ENCODE data around the gene SORCS1. TPM values are rescaled to one million over a fixed set of nuclear protein-coding genes. Genes with fewer than 3 reads are reported as not detected.

Gene SORCS1
- total RNA-seq, 1 donor from 2014 or later = 0.23 TPM

- H3K36me3 ChIP-seq = no peaks in the 10 kb centered on the region
- ATAC-seq (no peak), DNase-seq (no peak)
- H3K27me3 ChIP-seq = no peaks in the 10 kb centered on the region
- no peaks in the 10 kb centered on the region for H3K4me1 ChIP-seq
- H3K27ac ChIP-seq = no peak overlapping the region
- intact Hi-C loops (cut with DNase I) = no loop called here
- no peaks in the 10 kb centered on the region for H3K9me3 ChIP-seq
- H3K4me3 ChIP-seq = no peak overlapping the region
- TF ChIP-seq CTCF (IDR thresholded peaks at IDR 0.05) = no peak
Measured at GRCh38 chr10:106804992-106805582, 359.4 kb downstream of the SORCS1 start.

- Histone ChIP-seq H3K36me3 (no peaks in the 10 kb centered on the region), H3K27me3 (no peaks in the 10 kb centered on the region), H3K27ac (no peak overlapping the region), H3K4me1 (no peaks in the 10 kb centered on the region), H3K4me3 (no peak overlapping the region), H3K9me3 (no peaks in the 10 kb centered on the region)
- ATAC-seq (no peak), DNase-seq (no peak)
- no peak for TF ChIP-seq CTCF (IDR thresholded peaks at IDR 0.05)
- intact Hi-C loops (cut with DNase I) = no loop called here
Measured at GRCh38 chr10:106802949-106803348, 361.6 kb downstream of the SORCS1 start.

- H3K9me3 ChIP-seq = no peaks in the 10 kb centered on the region
- no peak for ATAC-seq
- no peak overlapping the region for H3K4me3 ChIP-seq
- no peak for DNase-seq
- H3K27me3 ChIP-seq = no peaks in the 10 kb centered on the region
- intact Hi-C loops (cut with DNase I) = no loop called here
- H3K27ac ChIP-seq = no peak overlapping the region
- H3K4me1 ChIP-seq = no peaks in the 10 kb centered on the region
- TF ChIP-seq CTCF (IDR thresholded peaks at IDR 0.05) = no peak
- H3K36me3 ChIP-seq = no peaks in the 10 kb centered on the region
Measured at GRCh38 chr10:106799776-106800175, 364.7 kb downstream of the SORCS1 start.

GRCh38 chr10:106795619-106796018 is 368.9 kb downstream of the SORCS1 start:
- Histone ChIP-seq H3K9me3 (no peaks in the 10 kb centered on the region), H3K4me3 (no peak overlapping the region), H3K27me3 (no peaks in the 10 kb centered on the region), H3K4me1 (no peaks in the 10 kb centered on the region), H3K27ac (no peak overlapping the region), H3K36me3 (no peaks in the 10 kb centered on the region)
- DNase-seq = no peak
- ATAC-seq = peak; percentile 83
- peak; percentile 49 for TF ChIP-seq CTCF (IDR thresholded peaks at IDR 0.05)
- intact Hi-C loops (cut with DNase I) = no loop called here

- Histone ChIP-seq H3K36me3 (no peaks in the 10 kb centered on the region), H3K27me3 (no peaks in the 10 kb centered on the region), H3K9me3 (no peaks in the 10 kb centered on the region), H3K4me1 (no peaks in the 10 kb centered on the region), H3K27ac (no peak overlapping the region), H3K4me3 (no peak overlapping the region)
- TF ChIP-seq CTCF (IDR thresholded peaks at IDR 0.05) = no peak
- ATAC-seq (no peak), DNase-seq (no peak)
- intact Hi-C loops (cut with DNase I) = no loop called here
Measured at GRCh38 chr10:106793617-106794016, 370.9 kb downstream of the SORCS1 start.

- no peak overlapping the region for H3K4me3 ChIP-seq
- intact Hi-C loops (cut with DNase I) = no loop called here
- H3K27me3 ChIP-seq = no peaks in the 10 kb centered on the region
Measured at GRCh38 chr10:106789623-106790022, 374.9 kb downstream of the SORCS1 start.

More at GRCh38 chr10:106789623-106790022, 374.9 kb downstream of the SORCS1 start:
- Histone ChIP-seq H3K36me3 (no peaks in the 10 kb centered on the region), H3K9me3 (no peaks in the 10 kb centered on the region), H3K4me1 (no peaks in the 10 kb centered on the region), H3K27ac (no peak overlapping the region)
- ATAC-seq (no peak), DNase-seq (no peak)
- TF ChIP-seq CTCF (IDR thresholded peaks at IDR 0.05) = no peak
